ENCODE measurements around the gene ZNF649.

The ZNF649 gene

GRCh38 chr19:51887522-51888498, 17.0 kb downstream of the ZNF649 start, which contains the start of gene ZNF577:
Gene ZNF577 (minus strand): TSS chr19:51887951. CDS start chr19:51880382, 7,569 bp downstream.
- peak; percentile 63 to 76 for DNase-seq

DNA sequence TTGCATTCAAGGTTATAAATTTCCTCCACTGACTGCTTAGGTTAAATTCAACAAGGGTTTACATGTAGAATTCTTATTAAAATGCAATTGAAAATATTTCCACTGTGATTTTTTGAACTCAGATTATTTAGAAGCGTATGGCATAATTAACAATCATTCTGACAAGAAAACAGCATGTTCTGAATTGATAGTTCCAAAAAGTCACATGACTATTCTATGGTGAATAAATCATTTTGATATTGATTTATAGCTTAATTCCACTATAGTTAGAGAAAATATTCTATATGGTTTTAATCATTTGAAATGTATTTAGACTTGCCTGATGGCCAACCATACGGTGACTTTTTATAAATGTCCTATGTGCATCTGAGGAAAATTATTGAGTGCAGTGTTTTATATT, 20.1 kb downstream of the ZNF649 start:
- no peak for DNase-seq

DNA sequence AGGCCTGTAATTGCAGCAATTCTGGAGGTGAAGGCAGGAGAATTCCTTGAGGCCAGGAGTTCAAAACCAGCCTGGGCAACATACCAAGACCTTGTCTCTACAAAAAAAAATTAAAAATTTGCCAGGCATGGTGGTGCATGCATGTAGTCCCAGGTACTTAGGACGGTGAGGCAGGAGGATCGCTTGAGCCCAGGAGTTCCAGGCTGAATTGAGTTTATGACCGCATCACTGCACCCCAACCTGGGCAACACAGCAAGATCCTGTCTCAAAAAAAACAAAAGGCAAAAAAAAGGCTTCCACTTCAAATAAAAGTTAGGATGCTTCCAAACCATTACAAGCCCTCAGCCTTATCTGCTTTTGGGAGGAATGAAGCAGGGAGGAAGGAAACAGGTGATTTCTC, 22.3 kb downstream of the ZNF649 start:
- DNase-seq: no peak

DNA sequence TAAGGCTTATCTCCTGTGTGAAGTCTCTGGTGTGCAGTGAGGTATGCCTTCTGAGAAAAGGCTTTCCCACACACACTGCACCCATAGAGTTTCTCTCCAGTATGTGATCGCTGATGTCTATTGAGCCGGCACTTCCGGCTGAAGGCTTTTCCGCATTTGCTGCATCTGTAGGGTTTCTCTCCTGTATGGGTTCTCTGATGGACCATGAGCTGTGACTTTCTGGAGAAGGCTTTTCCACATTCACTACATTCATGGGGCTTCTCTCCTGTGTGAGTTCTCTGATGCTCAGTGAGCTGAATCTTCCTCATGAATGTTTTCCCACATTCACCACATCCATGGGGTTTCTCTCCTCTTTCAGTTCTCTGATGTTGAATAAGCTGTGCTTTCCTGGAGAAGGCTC, 31.7 kb downstream of the ZNF649 start:
- no peak for DNase-seq

- DNase-seq: no peak
These were observed 42.8 kb downstream of the ZNF649 start for GRCh38 chr19:51861870-51862622.

All from hippocampal formation (tissue), 2 donors.